ENCODE results near the gene MARCO.

Gene MARCO

DNA sequence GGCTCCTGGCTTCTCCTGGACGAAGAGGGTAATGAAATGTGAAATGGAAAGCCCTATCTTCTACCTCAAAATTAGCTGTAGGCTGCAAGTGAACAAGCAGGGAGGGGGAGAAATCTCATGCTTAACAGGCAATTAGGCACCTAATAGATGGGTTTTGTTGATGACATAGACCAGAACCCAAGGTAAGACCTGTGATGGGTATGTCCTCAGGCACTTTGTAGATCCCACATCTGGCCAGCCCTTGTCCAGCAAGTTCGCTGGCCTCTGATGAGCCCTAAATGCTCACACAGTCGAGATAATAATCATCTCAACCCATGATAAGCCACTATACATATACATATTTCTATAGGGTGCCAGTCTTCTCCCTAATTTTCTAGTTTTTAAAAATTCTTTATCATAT is 82.6 kb downstream of the MARCO start:
- Histone ChIP-seq H3K9ac (ENCODE audit: low read depth, low read length) (no peak overlapping the region), H3K4me3 (ENCODE audit: low read depth in 1 of 2, low read length in 2 of 2) (no peak overlapping the region), H3K4me2 (ENCODE audit: insufficient read depth, low read length) (no peak overlapping the region), H3K4me1 (ENCODE audit: insufficient read depth, low read length) (no peaks in the 10 kb centered on the region), H4K20me1 (ENCODE audit: insufficient read depth, low read length) (no peaks in the 10 kb centered on the region), H3K9me3 (ENCODE audit: insufficient read depth, low read length, severe bottlenecking) (no peaks in the 10 kb centered on the region), H2AFZ (ENCODE audit: low read depth, low read length) (no peak overlapping the region), H3K36me3 (ENCODE audit: insufficient read depth, low read length) (no peaks in the 10 kb centered on the region), H3K27me3 (ENCODE audit: insufficient read depth, low read length, poor library complexity) (no peaks in the 10 kb centered on the region), H3K27ac (ENCODE audit: low read length) (no peak overlapping the region), H3K79me2 (ENCODE audit: insufficient read depth, low read length) (no peaks in the 10 kb centered on the region)
- no peak for DNase-seq
- no peak for TF ChIP-seq EZH2 (IDR thresholded peaks at IDR 0.05; ENCODE audit: borderline replicate concordance, low read depth, low read length, severe bottlenecking)
- no peak for TF ChIP-seq CTCF (IDR thresholded peaks at IDR 0.05; ENCODE audit: borderline replicate concordance, extremely low read depth, low read length, poor library complexity, severe bottlenecking)
- ATAC-seq (ENCODE audit: insufficient read depth, low read depth), result no peak

DNA sequence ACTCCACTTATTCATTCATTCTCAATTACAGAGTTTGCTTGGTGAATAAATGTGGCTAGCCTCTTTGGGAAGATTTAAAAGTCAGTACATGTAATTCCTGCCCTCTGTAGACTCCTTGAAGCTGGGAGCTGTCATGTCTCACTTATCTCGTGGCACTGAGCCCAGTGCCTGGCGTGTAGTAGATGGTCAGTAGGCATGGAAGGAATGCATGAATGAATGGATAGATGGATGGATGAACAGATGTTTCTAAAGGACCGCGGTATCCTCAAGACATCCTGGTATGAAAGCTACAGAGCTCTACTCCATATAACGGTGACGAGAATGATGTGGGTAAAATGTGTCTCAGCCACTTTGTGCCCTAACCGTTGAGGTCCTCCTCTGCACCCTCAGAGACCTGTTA is 83.0 kb downstream of the MARCO start:
- Histone ChIP-seq H3K4me1 (ENCODE audit: insufficient read depth, low read length) (no peaks in the 10 kb centered on the region), H3K4me2 (ENCODE audit: insufficient read depth, low read length) (no peak overlapping the region), H3K4me3 (ENCODE audit: low read depth in 1 of 2, low read length in 2 of 2) (no peak overlapping the region), H3K79me2 (ENCODE audit: insufficient read depth, low read length) (no peaks in the 10 kb centered on the region), H3K36me3 (ENCODE audit: insufficient read depth, low read length) (no peaks in the 10 kb centered on the region), H3K27ac (ENCODE audit: low read length) (no peak overlapping the region), H3K9ac (ENCODE audit: low read depth, low read length) (no peak overlapping the region), H2AFZ (ENCODE audit: low read depth, low read length) (no peak overlapping the region), H4K20me1 (ENCODE audit: insufficient read depth, low read length) (no peaks in the 10 kb centered on the region), H3K9me3 (ENCODE audit: insufficient read depth, low read length, severe bottlenecking) (no peaks in the 10 kb centered on the region), H3K27me3 (ENCODE audit: insufficient read depth, low read length, poor library complexity) (no peaks in the 10 kb centered on the region)
- ATAC-seq (ENCODE audit: insufficient read depth, low read depth), result no peak
- TF ChIP-seq EZH2 (IDR thresholded peaks at IDR 0.05; ENCODE audit: borderline replicate concordance, low read depth, low read length, severe bottlenecking) (no peak), CTCF (IDR thresholded peaks at IDR 0.05; ENCODE audit: borderline replicate concordance, extremely low read depth, low read length, poor library complexity, severe bottlenecking) (no peak)
- DNase-seq, result no peak

DNA sequence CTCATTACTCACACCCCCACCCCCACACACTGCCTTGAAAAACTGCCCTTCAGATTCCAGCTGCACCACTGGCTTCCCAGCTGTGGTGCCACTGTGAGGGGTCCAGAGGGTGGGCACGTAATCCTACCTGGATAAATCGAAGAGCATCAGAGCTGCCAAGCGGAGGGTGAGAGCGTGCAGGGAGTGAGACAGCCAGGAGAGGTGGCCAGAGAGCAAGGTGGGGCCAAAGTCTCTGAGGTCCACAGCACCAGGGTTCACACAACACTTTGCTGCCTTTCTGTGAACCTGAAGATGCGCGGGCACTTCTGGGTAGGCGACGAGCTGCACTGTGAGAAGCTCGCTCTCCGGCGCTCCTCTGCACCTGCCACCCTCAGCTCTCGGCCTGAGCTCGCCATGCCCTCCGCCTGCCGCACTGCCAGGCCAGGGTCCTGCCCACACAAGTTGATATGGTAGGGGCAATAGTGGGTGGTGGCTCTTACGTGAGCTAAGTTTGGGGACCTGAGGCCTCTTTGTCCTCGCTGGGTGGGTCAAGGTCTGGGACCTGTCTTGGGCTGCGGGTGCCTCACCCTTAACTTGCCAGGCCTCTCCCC is 83.9 kb downstream of the MARCO start:
- Histone ChIP-seq H3K4me1 (ENCODE audit: insufficient read depth, low read length) (no peaks in the 10 kb centered on the region), H2AFZ (ENCODE audit: low read depth, low read length) (no peak overlapping the region), H3K27me3 (ENCODE audit: insufficient read depth, low read length, poor library complexity) (no peaks in the 10 kb centered on the region), H3K9me3 (ENCODE audit: insufficient read depth, low read length, severe bottlenecking) (no peaks in the 10 kb centered on the region), H3K36me3 (ENCODE audit: insufficient read depth, low read length) (no peaks in the 10 kb centered on the region), H3K27ac (ENCODE audit: low read length) (no peak overlapping the region), H3K4me3 (ENCODE audit: low read depth in 1 of 2, low read length in 2 of 2) (no peak overlapping the region), H3K79me2 (ENCODE audit: insufficient read depth, low read length) (no peaks in the 10 kb centered on the region), H3K9ac (ENCODE audit: low read depth, low read length) (no peak overlapping the region), H3K4me2 (ENCODE audit: insufficient read depth, low read length) (no peak overlapping the region), H4K20me1 (ENCODE audit: insufficient read depth, low read length) (no peaks in the 10 kb centered on the region)
- no peak for ATAC-seq (ENCODE audit: insufficient read depth, low read depth)
- no peak for DNase-seq
- TF ChIP-seq CTCF (IDR thresholded peaks at IDR 0.05; ENCODE audit: borderline replicate concordance, extremely low read depth, low read length, poor library complexity, severe bottlenecking), result no peak

DNA sequence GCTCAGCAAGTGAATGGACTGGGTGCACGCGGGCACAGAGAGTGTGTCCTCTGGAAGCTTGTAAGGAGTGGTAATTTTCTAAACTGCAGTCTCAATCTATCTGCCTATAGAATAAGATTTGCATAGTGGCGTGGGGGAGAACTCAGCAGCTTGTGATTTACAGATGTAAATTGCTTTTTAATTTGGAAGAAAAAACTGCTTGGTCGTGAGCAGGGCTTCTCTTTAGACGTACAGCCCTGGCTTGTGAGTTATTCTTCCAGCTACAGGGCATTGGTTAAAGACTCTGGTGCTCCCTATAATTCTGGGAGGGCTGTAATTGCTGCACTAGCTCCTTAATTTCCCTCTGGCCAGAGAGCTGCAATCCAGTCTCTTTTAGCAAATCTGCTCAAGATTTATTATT is 84.9 kb downstream of the MARCO start:
- Histone ChIP-seq H3K4me2 (ENCODE audit: insufficient read depth, low read length) (no peak overlapping the region), H3K36me3 (ENCODE audit: insufficient read depth, low read length) (no peaks in the 10 kb centered on the region), H3K9me3 (ENCODE audit: insufficient read depth, low read length, severe bottlenecking) (no peaks in the 10 kb centered on the region), H3K9ac (ENCODE audit: low read depth, low read length) (no peak overlapping the region), H3K27ac (ENCODE audit: low read length) (no peak overlapping the region), H3K79me2 (ENCODE audit: insufficient read depth, low read length) (no peaks in the 10 kb centered on the region), H3K27me3 (ENCODE audit: insufficient read depth, low read length, poor library complexity) (no peaks in the 10 kb centered on the region), H4K20me1 (ENCODE audit: insufficient read depth, low read length) (no peaks in the 10 kb centered on the region), H2AFZ (ENCODE audit: low read depth, low read length) (no peak overlapping the region), H3K4me1 (ENCODE audit: insufficient read depth, low read length) (no peaks in the 10 kb centered on the region), H3K4me3 (ENCODE audit: low read depth in 1 of 2, low read length in 2 of 2) (no peak overlapping the region)
- no peak for DNase-seq
- TF ChIP-seq CTCF (IDR thresholded peaks at IDR 0.05; ENCODE audit: borderline replicate concordance, extremely low read depth, low read length, poor library complexity, severe bottlenecking) (no peak), EZH2 (IDR thresholded peaks at IDR 0.05; ENCODE audit: borderline replicate concordance, low read depth, low read length, severe bottlenecking) (no peak)
- ATAC-seq (ENCODE audit: insufficient read depth, low read depth), result no peak
